ENCODE results near the gene RBM34.

DNA sequence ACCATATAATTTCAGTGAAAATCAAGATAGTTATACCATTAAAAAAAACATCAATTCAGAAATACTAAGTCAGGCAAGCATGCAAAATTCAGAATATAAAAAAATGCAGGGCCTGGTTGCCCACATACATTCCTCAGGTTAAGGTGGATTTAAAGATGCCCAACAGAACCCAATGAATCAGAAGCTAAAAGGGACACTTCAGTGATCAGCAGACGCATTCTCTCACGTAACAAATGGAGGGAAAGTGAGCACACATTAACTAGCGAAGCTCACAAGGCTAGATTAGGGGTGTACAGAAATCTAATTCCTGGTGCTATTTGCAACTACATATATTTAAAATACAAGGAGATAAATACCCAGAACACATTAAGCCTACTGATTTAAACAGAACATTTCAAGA lies 49.9 kb downstream of the RBM34 start:
- no peak for TF ChIP-seq POLR2AphosphoS5 (IDR thresholded peaks at IDR 0.05; ENCODE audit: borderline replicate concordance, low read depth, low read length)
- TF ChIP-seq EZH2 (IDR thresholded peaks at IDR 0.05) = no peak

Measured in SK-N-MC (cell line).